ELF-1 (cell line): ENCODE data around the gene ERICH6B.
A peak's percentile ranks its signal among the peaks of the same experiment; 100 is the strongest.
"Not testable (repeated sequence)": the region's sequence is repeated elsewhere in the genome, so short reads cannot be mapped to it uniquely, and the experiment has no call there.

Source experiments
- DNase-seq: peaks from one replicate; pipeline ENCODE4 v3.0.0-alpha.2; 2016; ENCODE audit warnings: low read depth, low spot score

ERICH6B gene

GRCh38 chr13:45615501-45616101 lies at the start of gene ERICH6B:
Gene ERICH6B, minus strand, starts transcription at chr13:45615739. Its CDS starts 18,734 bp downstream, at chr13:45597005.
- DNase-seq: peak; percentile 81

DNA sequence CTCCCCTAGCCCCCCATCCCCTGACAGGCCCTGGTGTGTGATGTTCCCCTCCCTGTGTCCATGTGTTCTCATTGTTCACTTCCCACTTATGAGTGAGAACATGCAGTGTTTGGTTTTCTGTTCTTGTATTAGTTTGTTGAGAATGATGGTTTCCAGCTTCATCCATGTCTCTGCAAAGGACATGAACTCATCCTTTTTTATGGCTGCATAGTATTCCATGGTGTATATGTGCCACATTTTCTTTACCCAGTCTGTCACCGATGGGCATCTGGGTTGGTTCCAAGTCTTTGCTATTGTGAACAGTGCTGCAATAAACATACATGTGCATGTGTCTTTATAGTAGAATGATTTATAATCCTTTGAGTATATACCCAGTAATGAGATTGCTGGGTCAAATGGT lies 47.4 kb upstream of the ERICH6B start:
- not testable (repeated sequence) for DNase-seq

- no peak for DNase-seq
Observed at GRCh38 chr13:45662162-45662561, 46.6 kb upstream of the ERICH6B start.

DNA sequence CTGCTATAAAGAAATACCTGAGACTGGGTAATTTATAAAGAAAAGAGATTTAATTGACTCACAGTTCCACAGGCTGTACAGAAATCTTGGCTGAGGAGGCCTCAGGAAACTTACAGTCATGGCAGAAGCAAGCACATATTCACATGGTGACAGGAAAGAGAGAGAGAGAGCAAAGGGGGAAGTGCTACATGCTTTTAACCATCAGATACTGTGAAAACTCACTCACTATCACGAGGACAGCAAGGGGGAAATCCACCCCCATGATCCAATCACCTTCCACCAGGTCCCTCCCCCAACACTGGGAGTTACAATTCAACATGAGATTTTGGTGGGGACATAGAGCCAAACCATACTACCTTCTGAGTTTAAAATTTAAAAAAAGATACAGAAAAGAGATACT lies 44.9 kb upstream of the ERICH6B start:
- not testable (repeated sequence) for DNase-seq

- no peak for DNase-seq
Observed at GRCh38 chr13:45659536-45659935, 44.0 kb upstream of the ERICH6B start.

GRCh38 chr13:45658586-45659235 lies 43.2 kb upstream of the ERICH6B start:
- DNase-seq: no peak

DNA sequence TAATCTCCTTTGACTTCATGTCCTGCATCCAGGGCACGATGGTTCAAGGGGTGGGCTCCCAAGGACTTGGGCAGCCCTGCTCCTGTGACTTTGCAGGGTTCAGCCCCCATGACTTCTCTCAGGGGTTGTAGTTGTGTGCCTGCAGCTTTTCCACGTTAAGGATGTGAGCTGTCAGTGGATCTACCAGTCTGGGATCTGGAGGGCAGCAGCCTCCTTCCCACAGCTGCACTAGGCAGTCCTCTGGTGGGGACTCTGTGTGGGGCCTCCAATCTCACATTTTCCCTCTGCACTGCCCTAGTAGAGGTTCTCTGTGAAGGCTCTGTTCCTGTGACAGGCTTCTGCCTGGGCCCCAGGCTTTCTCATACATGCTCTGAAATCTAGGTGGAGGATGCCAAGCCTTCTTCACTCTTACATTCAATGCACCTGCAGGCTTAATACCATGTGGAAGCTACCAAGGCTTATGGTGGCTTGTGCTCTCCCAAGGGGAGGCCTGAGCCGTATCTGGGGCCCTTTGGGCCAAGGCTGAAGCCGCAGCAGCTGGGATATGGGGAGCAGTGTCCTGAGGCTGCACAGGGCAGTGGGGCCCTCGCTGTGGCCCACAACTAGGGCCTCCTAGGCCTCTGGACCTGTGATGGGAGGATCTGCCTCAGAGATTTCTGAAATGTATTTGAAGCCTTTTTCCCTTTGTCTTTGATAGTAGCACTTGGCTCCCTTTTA lies 39.3 kb upstream of the ERICH6B start:
- no peak for DNase-seq

- not testable (repeated sequence) for DNase-seq
Observed at GRCh38 chr13:45645263-45645662, 29.7 kb upstream of the ERICH6B start.

- DNase-seq: not testable (repeated sequence)
Observed at GRCh38 chr13:45642159-45642558, 26.6 kb upstream of the ERICH6B start.

DNA sequence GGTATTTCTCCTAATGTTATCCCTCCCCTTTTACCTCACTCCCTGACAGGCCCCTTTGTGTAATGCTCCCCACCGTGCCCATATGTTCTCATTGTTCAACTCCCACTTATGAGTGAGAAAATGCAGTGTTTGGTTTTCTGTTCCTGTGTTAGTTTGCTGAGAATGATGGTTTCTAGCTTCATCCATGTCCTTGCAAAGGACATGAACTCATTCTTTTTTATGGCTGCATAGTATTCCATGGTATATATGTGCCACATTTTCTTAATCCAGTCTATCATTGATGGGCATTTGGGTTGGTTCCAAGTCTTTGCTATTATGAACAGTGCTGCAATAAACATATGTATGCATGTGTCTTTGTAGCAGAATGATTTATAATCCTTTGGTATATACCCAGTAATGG lies 19.8 kb upstream of the ERICH6B start:
- not testable (repeated sequence) for DNase-seq

DNA sequence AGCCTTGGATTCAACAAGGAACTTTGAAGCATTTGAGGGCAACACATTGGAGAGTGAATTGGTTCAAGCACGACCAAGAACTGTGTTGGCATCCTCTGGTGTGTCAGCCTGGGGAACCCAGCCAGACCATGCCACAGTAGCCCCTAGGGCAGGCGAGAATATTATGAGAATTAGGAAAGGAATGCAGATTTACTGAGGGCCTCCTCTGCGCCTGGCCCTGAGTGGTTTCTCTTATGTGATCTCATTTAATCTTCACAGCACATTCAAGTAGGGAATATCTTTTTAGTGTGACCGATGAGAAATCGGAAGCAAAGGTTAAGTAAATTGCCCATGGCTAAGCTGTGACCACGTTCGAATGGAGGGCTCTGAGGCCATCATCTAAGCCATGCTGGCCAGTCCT lies 15.3 kb upstream of the ERICH6B start:
- DNase-seq: no peak

DNA sequence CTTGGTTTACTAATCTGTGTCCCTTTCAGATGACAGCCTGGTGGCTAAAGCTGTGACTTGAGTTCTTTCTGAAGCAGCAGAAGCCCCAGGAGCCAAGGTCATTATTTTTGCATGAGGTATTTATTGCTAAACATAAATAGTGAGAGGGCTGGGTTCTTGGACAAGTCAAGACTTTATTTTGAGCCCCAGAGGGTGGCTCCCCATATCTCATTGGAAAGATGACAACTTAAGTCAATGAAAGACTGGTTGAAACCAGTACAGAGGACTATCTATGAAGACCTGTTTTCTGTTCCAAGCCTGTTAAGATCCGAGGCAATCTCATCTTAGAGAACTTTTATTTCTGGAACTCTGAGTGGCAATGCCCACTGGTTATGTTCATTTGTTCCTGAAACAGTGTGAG lies 14.4 kb upstream of the ERICH6B start:
- DNase-seq: no peak

- no peak for DNase-seq
Observed at GRCh38 chr13:45628094-45628493, 12.6 kb upstream of the ERICH6B start.

DNA sequence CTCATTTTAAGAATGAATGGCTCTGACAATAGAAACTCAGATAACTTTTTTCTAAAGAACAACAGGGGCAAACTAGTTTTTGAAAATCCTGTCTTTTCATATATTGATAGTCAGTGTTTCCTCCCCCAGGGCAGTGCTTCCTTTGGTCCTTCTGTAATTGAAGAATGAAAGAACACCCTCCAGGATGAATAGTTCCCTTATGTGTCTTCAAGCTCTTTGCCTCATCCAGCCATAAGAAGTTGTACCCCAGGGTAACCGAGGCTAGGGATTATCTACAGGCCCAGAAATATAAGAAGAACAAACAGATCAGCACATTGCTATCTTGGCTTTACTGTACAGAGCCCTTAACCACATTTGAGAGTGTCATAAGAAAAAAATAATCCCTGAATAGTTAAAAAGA lies 12.1 kb upstream of the ERICH6B start:
- no peak for DNase-seq

DNA sequence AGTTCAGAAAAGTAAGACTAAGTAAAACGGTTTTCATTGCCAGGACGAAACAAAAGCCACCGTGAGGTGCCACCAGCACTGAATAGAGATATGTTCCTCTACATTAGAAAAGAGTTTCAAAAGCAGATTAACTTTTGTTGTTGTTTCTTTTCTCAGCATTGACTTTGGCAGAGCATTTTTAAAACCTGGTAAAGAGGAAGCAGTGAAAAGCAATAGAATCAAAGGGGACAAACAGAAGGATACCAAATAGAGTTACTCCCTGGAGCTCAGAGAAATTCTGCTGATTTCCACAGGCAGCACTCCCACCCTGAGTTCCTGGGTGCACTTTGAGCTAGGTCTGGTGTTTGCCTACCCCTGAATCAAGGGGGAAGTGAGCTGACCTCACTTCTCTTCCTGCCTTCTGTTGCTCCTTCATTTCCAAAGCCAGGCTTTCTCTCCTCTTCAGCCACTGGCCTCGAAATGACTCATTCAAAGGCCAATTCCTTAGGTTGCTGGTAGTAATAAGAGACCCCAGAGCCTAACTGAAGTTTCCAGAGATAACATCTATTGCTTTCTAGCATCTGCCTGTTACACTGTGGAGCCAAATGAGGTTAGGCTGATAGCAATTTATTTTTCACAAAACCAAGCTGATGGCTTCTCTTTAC lies 11.3 kb upstream of the ERICH6B start:
- DNase-seq: peak; percentile 69

DNA sequence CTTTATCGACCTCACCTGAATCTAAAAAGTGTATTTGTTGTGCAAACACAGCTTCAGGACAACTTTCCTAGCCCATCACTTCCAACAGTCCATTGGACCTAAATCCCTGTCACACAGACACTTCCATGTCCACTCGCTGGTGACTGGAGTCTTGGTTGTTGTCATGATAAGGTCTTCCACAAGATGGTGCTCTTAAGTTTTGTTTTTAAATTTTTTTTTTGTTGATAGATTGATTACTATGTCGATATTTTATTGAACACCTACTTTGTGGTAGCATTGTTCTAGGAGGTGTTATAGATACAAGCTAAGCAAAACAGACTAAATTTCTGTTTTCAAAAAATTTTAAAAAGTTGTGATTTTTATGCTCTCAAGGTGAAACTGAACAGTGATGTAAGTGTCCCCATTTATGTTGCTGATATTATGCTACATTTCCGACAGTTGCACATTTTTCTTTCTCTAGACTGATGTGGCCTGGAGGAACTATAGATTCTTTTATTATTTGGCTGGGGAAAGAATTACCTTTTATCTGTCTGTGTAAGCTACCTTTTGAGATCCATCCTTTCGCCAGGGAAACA lies 8.1 kb upstream of the ERICH6B start:
- DNase-seq: no peak

DNA sequence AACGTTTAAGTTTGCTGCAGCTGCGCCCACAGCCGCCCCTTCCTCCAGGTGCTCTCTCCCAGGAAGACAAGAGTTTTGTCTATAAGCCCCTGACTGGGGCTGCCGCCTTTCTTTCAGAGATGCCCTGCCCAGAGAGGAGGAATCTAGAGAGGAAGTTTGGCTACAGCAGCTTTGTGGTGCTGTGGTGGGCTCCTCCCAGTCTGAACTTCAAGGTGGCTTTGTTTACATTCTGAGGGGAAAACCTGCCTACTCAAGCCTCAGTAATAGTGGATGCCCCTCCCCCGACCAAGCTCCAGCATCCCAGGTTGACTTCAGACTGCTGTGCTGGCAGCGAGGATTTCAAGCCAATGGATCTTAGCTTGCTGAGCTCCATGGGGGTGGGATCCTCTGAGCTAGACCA lies 6.4 kb upstream of the ERICH6B start:
- DNase-seq: peak; percentile 76

- no peak for DNase-seq
Observed at GRCh38 chr13:45607931-45608330, 7.6 kb downstream of the ERICH6B start.

DNA sequence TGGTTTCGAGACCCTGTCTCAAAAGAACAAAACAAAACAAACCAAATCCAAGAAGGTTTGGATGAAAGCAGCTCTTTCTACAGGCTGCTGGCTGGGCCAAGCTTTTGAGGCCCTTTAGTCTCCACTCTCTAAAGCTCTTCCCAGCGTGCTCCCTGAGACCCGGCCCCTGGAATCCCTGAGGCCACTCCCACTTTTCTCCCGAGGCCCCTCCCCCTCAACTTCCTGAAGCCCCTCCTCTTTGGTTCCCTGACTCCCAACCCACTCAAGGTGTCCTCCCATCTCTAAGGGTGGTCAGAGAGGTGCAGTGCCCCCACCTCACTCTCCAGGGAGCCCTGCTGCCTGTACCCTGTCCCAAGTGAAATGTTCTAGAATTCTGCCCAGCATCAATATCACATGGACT lies 10.6 kb downstream of the ERICH6B start:
- DNase-seq: no peak

DNA sequence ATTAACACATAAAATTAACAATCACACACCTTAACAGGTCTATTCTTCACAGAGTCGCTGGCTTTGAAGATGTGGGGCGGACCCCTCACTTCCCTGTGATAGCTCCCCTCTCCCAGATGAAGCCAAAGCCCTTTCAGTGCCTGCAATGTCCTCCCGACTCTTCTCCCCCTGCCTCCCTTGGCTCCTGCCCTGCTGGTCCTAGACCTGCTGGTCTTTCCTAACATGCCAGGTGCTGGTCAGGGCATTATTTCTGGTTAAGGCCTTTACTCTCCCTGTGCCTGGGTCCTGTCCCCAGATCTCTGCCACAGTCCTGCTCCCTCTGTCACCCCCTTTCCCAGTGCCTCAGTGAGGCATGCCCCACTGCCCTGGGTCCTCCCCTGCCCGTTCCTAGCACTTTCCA lies 12.2 kb downstream of the ERICH6B start:
- no peak for DNase-seq

DNA sequence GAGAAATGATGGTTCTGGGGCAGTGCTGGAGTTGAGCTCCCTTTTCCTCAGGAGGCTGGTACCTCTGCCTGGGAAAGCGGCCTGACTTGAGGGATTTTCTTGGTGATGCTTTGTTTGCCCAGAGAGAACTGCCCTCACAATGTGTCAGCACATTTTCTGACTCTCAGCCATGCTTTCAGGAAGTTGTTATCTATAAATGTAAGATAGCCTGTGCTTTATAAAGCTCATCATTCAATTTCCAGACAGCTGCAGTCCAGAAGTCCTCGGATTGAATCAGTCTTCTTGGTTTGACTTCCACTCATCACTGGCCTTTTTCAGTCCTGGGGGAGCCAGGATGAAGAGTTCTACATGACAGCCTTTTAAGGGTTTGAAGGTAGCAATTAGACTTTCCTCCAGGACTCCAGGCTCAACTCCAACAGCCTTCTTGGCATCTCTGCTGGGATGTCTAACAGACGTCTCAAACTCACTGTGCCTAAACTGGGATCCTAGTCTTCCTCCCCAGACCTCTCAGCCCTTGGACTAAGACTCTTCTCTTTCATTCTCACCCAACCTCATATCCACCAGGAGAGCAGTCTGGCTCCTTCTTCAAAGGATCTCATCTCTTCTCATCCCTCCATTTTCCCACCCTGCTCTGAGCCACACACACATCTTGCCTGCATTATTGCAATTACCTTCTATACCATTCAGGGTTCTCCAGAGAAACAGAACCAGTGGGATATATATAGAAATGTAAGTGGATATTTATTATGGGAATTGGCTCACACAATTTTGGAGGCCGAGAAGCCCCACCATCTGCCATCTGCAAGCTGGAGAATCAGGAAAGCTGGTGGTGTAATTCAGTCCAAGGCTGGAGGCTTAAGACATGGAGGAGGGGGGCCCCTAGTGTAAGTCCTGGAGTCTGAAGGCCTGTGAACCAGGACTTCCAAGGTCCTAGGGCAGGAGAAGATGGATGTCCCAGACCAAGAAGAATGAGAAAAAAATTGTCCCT lies 13.1 kb downstream of the ERICH6B start:
- no peak for DNase-seq
